CD4-positive, alpha-beta memory T cell (primary cell): Measurements from ENCODE around the gene AGTRAP. TPM values are rescaled to one million over a fixed set of nuclear protein-coding genes. Genes with fewer than 3 reads are reported as not detected.

Source experiments
- CTCF ChIA-PET: fragments of 350-600 bp; sonication (Branson Sonifier 250); formaldehyde crosslinking; loops from one replicate; lab custom pipeline; 2021; ENCODE audit warnings: inconsistent platforms; ENCODE audit not compliant: partially characterized antibody; lab: Charles Lee
- POLR2A ChIA-PET: fragments of 350-600 bp; sonication (Branson Sonifier 250); formaldehyde crosslinking; loops from one replicate; lab custom pipeline; 2021; ENCODE audit not compliant: partially characterized antibody; lab: Charles Lee
- DNase-seq, 5 donors: peaks; one replicate each; pipeline versions ENCODE4 v3.0.0 to v3.0.0-alpha.2; 2020 to 2022; ENCODE audit warnings: mixed read lengths in 1 of 5
- H3K27ac ChIP-seq: one replicate; pipeline ENCODE4 v1.7.0; 2013; ENCODE audit warnings: low read depth, low read length
- H3K27me3 ChIP-seq: 2 replicates; pipeline ENCODE4 v1.7.0; 2013; ENCODE audit warnings: mild to moderate bottlenecking, low read length, moderate library complexity; ENCODE audit not compliant: insufficient read depth
- H3K36me3 ChIP-seq: 2 replicates; pipeline ENCODE4 v1.7.0; 2013; ENCODE audit warnings: mild to moderate bottlenecking, low read length, moderate library complexity; ENCODE audit not compliant: insufficient read depth
- H3K4me1 ChIP-seq: 2 replicates; pipeline ENCODE4 v1.7.0; 2013; ENCODE audit warnings: mild to moderate bottlenecking, low read length, moderate library complexity; ENCODE audit not compliant: insufficient read depth
- H3K4me3 ChIP-seq, 2 donors: one replicate each; pipeline ENCODE4 v1.7.0; 2013; ENCODE audit warnings: low read length in 2 of 2, mild to moderate bottlenecking in 1 of 2
- H3K9me3 ChIP-seq, 2 donors: one replicate each; pipeline ENCODE4 v1.7.0; 2013; ENCODE audit warnings: low read length in 2 of 2, control low read depth in 1 of 2; ENCODE audit not compliant: control insufficient read depth in 1 of 2
- H3K27ac Mint-ChIP-seq, 7 donors: one replicate each; pipeline ENCODE4 v1.8.0; 2020 to 2021; ENCODE audit warnings: mixed read lengths in 7 of 7, mild to moderate bottlenecking in 6 of 7, inconsistent platforms in 3 of 7, moderate library complexity in 3 of 7
- H3K27me3 Mint-ChIP-seq, 2 donors: one replicate each; pipeline ENCODE4 v1.8.0; 2020 to 2021; ENCODE audit warnings: mixed read lengths in 2 of 2
- H3K36me3 Mint-ChIP-seq, 2 donors: one replicate each; pipeline ENCODE4 v1.8.0; 2020 to 2021; ENCODE audit warnings: mixed read lengths in 2 of 2, inconsistent platforms in 1 of 2, mild to moderate bottlenecking in 1 of 2
- H3K4me1 Mint-ChIP-seq, 4 donors: one replicate each; pipeline ENCODE4 v1.8.0; 2020 to 2021; ENCODE audit warnings: mixed read lengths in 4 of 4, mild to moderate bottlenecking in 1 of 4
- H3K4me3 Mint-ChIP-seq, 8 donors: one replicate each; pipeline ENCODE4 v1.8.0; 2020 to 2021; ENCODE audit warnings: mixed read lengths in 8 of 8, mild to moderate bottlenecking in 7 of 8, moderate library complexity in 6 of 8, inconsistent platforms in 3 of 8
- H3K9me3 Mint-ChIP-seq, 8 donors: one replicate each; pipeline ENCODE4 v1.8.0; 2020 to 2021; ENCODE audit warnings: mixed read lengths in 8 of 8, mild to moderate bottlenecking in 5 of 8, inconsistent platforms in 3 of 8, moderate library complexity in 1 of 8
- intact Hi-C: fragments of 100-400 bp; cut with micrococcal nuclease; formaldehyde crosslinking; loops from one replicate; pipeline ENCODE4 v1.15.1; 2023
- polyA plus RNA-seq, 2 donors: library from polyadenylated mRNA; unstranded; fragments of 300-500 nt; fragmentation: Illumina TruSeq; gene quantifications; one replicate each; pipeline ENCODE4 v1.2.3, GENCODE V29; 2021
- total RNA-seq, 2 experiments: library from RNA; stranded (reverse); gene quantifications; one replicate each; pipeline ENCODE4 v1.2.3, GENCODE V29; 2021

The AGTRAP gene
- total and polyA plus RNA-seq, 4 experiments from 2014 or later = 19.0 to 76.9 (median 37.5) TPM

DNA sequence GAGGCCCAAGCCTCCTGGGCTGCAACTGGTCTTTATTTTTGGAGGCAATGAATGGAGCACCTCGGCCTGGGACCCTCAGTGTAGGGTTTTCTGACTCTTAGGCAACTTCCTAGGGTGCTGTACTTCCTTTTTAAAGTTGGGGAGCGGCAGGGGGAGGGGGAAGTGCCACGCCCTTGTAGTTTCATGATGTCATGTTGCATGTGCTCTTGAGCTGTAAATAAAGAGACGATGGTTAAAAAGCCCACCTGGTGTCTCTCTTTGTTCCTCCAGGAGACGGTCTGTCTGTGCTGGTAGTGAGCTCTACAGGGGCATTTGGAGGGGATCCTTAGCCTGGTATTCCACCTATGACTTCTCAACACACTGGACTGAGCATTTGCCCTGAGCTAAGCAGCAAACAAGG is 10.3 kb upstream of the AGTRAP start:
- peaks cover 32% of the 10 kb centered on the region for H3K4me1 ChIP-seq
- H3K4me3 ChIP-seq = no peak overlapping the region
- Mint-ChIP-seq H3K36me3 (no peaks in the 10 kb centered on the region), H3K27me3 (no peaks in the 10 kb centered on the region), H3K27ac (no peak overlapping the region), H3K4me3 (no peak overlapping the region), H3K9me3 (peaks cover 0 to 2% (median 0%) of the 10 kb centered on the region in 8 donors), H3K4me1 (peaks cover 17 to 34% (median 22%) of the 10 kb centered on the region in 4 donors)
- no peaks in the 10 kb centered on the region for H3K36me3 ChIP-seq
- ChIA-PET CTCF (interaction anchor here (1.1 to 1.4 kb wide), 2 partner anchors 80 to 82 kb away, joined by 3 to 5 read pairs; no protein-coding TSS in a partner anchor), POLR2A (interaction anchor here (1.4 kb wide), 1 partner anchor 10 kb away, joined by 5 read pairs; the partner anchor contains the start of gene AGTRAP)
- no peak for DNase-seq
- no peaks in the 10 kb centered on the region for H3K27me3 ChIP-seq
- H3K9me3 ChIP-seq = no peaks in the 10 kb centered on the region
- H3K27ac ChIP-seq = no peak overlapping the region
- intact Hi-C loops = no loop called here

DNA sequence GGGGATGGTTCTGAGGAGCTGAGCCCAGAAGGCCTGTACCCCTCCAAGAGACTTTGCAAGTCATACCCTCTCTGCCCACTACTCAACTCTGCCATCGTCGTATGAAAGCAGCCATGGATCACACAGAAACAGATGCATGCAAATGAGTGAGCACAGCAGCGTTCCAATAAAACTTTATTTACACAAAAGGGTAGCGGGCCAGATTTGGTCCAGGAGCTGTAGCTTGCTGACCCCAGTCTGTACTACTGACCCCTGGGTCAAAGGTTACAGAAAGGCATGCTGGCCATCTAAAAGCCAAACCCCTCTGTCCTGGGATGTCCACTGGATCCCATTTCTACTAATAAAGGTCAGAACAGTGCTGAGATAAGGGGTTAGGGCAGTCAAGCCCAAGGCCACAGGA is 8.8 kb upstream of the AGTRAP start:
- no peak overlapping the region for H3K4me3 ChIP-seq
- H3K36me3 ChIP-seq = no peaks in the 10 kb centered on the region
- Mint-ChIP-seq H3K4me1 (peaks cover 26 to 49% (median 33%) of the 10 kb centered on the region in 4 donors), H3K27ac (no peak overlapping the region), H3K27me3 (no peaks in the 10 kb centered on the region), H3K9me3 (peaks cover 0 to 2% (median 0%) of the 10 kb centered on the region in 8 donors), H3K36me3 (no peaks in the 10 kb centered on the region), H3K4me3 (no peak overlapping the region)
- no peaks in the 10 kb centered on the region for H3K27me3 ChIP-seq
- peaks cover 47% of the 10 kb centered on the region for H3K4me1 ChIP-seq
- H3K27ac ChIP-seq = no peak overlapping the region
- ChIA-PET CTCF (interaction anchor here (1.6 kb wide), 1 partner anchor 63 kb away, joined by 5 read pairs; the partner anchor contains the start of gene FBXO6), POLR2A (interaction anchor here (0.5 kb wide), 1 partner anchor 421 kb away, joined by 5 read pairs; no protein-coding TSS in a partner anchor)
- no peaks in the 10 kb centered on the region for H3K9me3 ChIP-seq
- intact Hi-C loops = no loop called here
- no peak for DNase-seq

GRCh38 chr1:11728126-11728806 is 7.7 kb upstream of the AGTRAP start:
- ChIA-PET POLR2A (no interaction called here), CTCF (interaction anchor here (0.6 to 1.0 kb wide), 2 partner anchors 8 to 83 kb away, joined by 3 read pairs; no protein-coding TSS in a partner anchor)
- H3K9me3 Mint-ChIP-seq = peaks cover 0 to 2% (median 0%) of the 10 kb centered on the region in 8 donors
- intact Hi-C loops = no loop called here
- H3K27me3 Mint-ChIP-seq = no peaks in the 10 kb centered on the region
- peak overlapping the region in 1 of 8 donors; percentile 61 for H3K4me3 Mint-ChIP-seq
- Histone ChIP-seq H3K36me3 (no peaks in the 10 kb centered on the region), H3K4me1 (peaks cover 48% of the 10 kb centered on the region), H3K4me3 (no peak overlapping the region), H3K27ac (no peak overlapping the region), H3K27me3 (no peaks in the 10 kb centered on the region), H3K9me3 (no peaks in the 10 kb centered on the region)
- H3K36me3 Mint-ChIP-seq = no peaks in the 10 kb centered on the region
- peaks cover 26 to 60% (median 35%) of the 10 kb centered on the region in 4 donors for H3K4me1 Mint-ChIP-seq
- no peak overlapping the region for H3K27ac Mint-ChIP-seq
- DNase-seq = no peak

- CTCF ChIA-PET = interaction anchor here (1.0 to 1.1 kb wide), 2 partner anchors 9 to 79 kb away, joined by 3 read pairs; no protein-coding TSS in a partner anchor
- intact Hi-C loops = no loop called here
- no peak for DNase-seq
- H3K4me1 Mint-ChIP-seq = peaks cover 26 to 61% (median 35%) of the 10 kb centered on the region in 4 donors
- Histone ChIP-seq H3K4me1 (peaks cover 48% of the 10 kb centered on the region), H3K9me3 (no peaks in the 10 kb centered on the region), H3K27ac (no peak overlapping the region), H3K4me3 (no peak overlapping the region), H3K27me3 (no peaks in the 10 kb centered on the region), H3K36me3 (no peaks in the 10 kb centered on the region)
- H3K36me3 Mint-ChIP-seq = no peaks in the 10 kb centered on the region
- peak overlapping the region in 1 of 7 donors; percentile 42 for H3K27ac Mint-ChIP-seq
- H3K27me3 Mint-ChIP-seq = no peaks in the 10 kb centered on the region
- H3K9me3 Mint-ChIP-seq = peaks cover 0 to 2% (median 0%) of the 10 kb centered on the region in 8 donors
- POLR2A ChIA-PET = interaction anchor here (1.6 kb wide), 1 partner anchor 65 kb away, joined by 9 read pairs; the partner anchor contains the start of gene FBXO6
- peak overlapping the region in 2 of 8 donors; percentile 29 to 97 for H3K4me3 Mint-ChIP-seq
These were observed 6.8 kb upstream of the AGTRAP start for GRCh38 chr1:11729155-11729497.

- peak in 1 of 5 donors; percentile 12 for DNase-seq
- peak overlapping the region in 1 of 2 donors; percentile 48 for H3K4me3 ChIP-seq
- H3K27ac Mint-ChIP-seq = peak overlapping the region in 6 of 7 donors; percentile 32 to 91 (median 82)
- H3K36me3 ChIP-seq = no peaks in the 10 kb centered on the region
- peaks cover 0 to 2% (median 0%) of the 10 kb centered on the region in 8 donors for H3K9me3 Mint-ChIP-seq
- no peaks in the 10 kb centered on the region for H3K9me3 ChIP-seq
- no peaks in the 10 kb centered on the region for H3K36me3 Mint-ChIP-seq
- intact Hi-C loops = loop anchor here (1.0 to 5.0 kb wide), 2 partner anchors 10 to 47 kb away; partner anchors contain the start of gene MAD2L2
- no peak overlapping the region for H3K27ac ChIP-seq
- CTCF ChIA-PET = interaction anchor here (1.1 to 1.9 kb wide), 3 partner anchors 10 to 84 kb away, joined by 3 to 14 read pairs (median 5); no protein-coding TSS in a partner anchor
- peaks cover 25 to 58% (median 35%) of the 10 kb centered on the region in 4 donors for H3K4me1 Mint-ChIP-seq
- H3K4me3 Mint-ChIP-seq = peak overlapping the region; percentile 74 to 97 (median 84)
- H3K27me3 Mint-ChIP-seq = no peaks in the 10 kb centered on the region
- peaks cover 48% of the 10 kb centered on the region for H3K4me1 ChIP-seq
- POLR2A ChIA-PET = interaction anchor here (0.8 to 2.1 kb wide), 8 partner anchors 10 to 178 kb away, joined by 3 to 24 read pairs (median 6); partner anchors contain the start of genes CLCN6 and FBXO6
- no peaks in the 10 kb centered on the region for H3K27me3 ChIP-seq
These were observed 6.2 kb upstream of the AGTRAP start for GRCh38 chr1:11729498-11730428.

GRCh38 chr1:11730429-11730891 is 5.5 kb upstream of the AGTRAP start:
- H3K9me3 Mint-ChIP-seq = peaks cover 0 to 2% (median 0%) of the 10 kb centered on the region in 8 donors
- peak overlapping the region; percentile 25 for H3K27ac ChIP-seq
- H3K4me3 ChIP-seq = peak overlapping the region in 1 of 2 donors; percentile 48
- H3K36me3 Mint-ChIP-seq = no peaks in the 10 kb centered on the region
- peak overlapping the region; percentile 58 to 91 (median 85) for H3K27ac Mint-ChIP-seq
- no peaks in the 10 kb centered on the region for H3K36me3 ChIP-seq
- peaks cover 48% of the 10 kb centered on the region for H3K4me1 ChIP-seq
- H3K4me1 Mint-ChIP-seq = peaks cover 26 to 56% (median 36%) of the 10 kb centered on the region in 4 donors
- POLR2A ChIA-PET = interaction anchor here (0.8 to 2.1 kb wide), 8 partner anchors 11 to 178 kb away, joined by 3 to 24 read pairs (median 6); partner anchors contain the start of genes CLCN6 and FBXO6
- H3K27me3 Mint-ChIP-seq = no peaks in the 10 kb centered on the region
- no peaks in the 10 kb centered on the region for H3K9me3 ChIP-seq
- CTCF ChIA-PET = interaction anchor here (1.1 to 1.9 kb wide), 3 partner anchors 11 to 85 kb away, joined by 3 to 14 read pairs (median 5); no protein-coding TSS in a partner anchor
- peak; percentile 49 to 74 (median 63) for DNase-seq
- H3K27me3 ChIP-seq = no peaks in the 10 kb centered on the region
- intact Hi-C loops = loop anchor here (1.0 to 5.0 kb wide), 2 partner anchors 11 to 48 kb away; partner anchors contain the start of gene MAD2L2
- peak overlapping the region; percentile 74 to 97 (median 84) for H3K4me3 Mint-ChIP-seq
